CD4-positive, CD25-positive, alpha-beta regulatory T cell (primary cell): ENCODE data around the gene ADCY6. TPM values are rescaled to one million over a fixed set of nuclear protein-coding genes. Genes with fewer than 3 reads are reported as not detected.

Experiments
- ATAC-seq, 2 donors: fragments of 150-1000 bp; cut with Tn5 transposase; one replicate each; pipeline ENCODE4 v1.10.0; 2021; ENCODE audit warnings: low read depth in 2 of 2, moderate number of reproducible peaks in 2 of 2, moderate library complexity in 1 of 2
- DNase-seq, 3 donors: peaks; one replicate each; pipeline versions ENCODE4 v3.0.0 to v3.0.0-alpha.2; 2012 to 2022; ENCODE audit warnings: mixed read lengths in 1 of 3
- H3K27ac ChIP-seq: one replicate; pipeline ENCODE4 v1.7.0; 2013; ENCODE audit warnings: mild to moderate bottlenecking, low read length; ENCODE audit not compliant: insufficient read depth, poor library complexity, severe bottlenecking
- H3K27me3 ChIP-seq: one replicate; pipeline ENCODE4 v1.7.0; 2013; ENCODE audit warnings: low read length; ENCODE audit not compliant: control insufficient read depth, insufficient read depth
- H3K36me3 ChIP-seq: one replicate; pipeline ENCODE4 v1.7.0; 2013; ENCODE audit warnings: mild to moderate bottlenecking, low read length, moderate library complexity; ENCODE audit not compliant: control insufficient read depth, insufficient read depth
- H3K4me1 ChIP-seq: 2 replicates; pipeline ENCODE4 v1.7.0; 2013; ENCODE audit warnings: mild to moderate bottlenecking, low read length; ENCODE audit not compliant: insufficient read depth, control insufficient read depth, poor library complexity, severe bottlenecking
- H3K4me3 ChIP-seq: one replicate; pipeline ENCODE4 v1.7.0; 2013; ENCODE audit warnings: low read depth, mild to moderate bottlenecking, low read length, moderate library complexity
- H3K9me3 ChIP-seq, 2 experiments: 1 replicate in 1 of 2; 2 replicates in 1 of 2; pipeline ENCODE4 v1.7.0; 2013; ENCODE audit warnings: low read length in 2 of 2, mild to moderate bottlenecking in 1 of 2, moderate library complexity in 1 of 2; ENCODE audit not compliant: control insufficient read depth in 2 of 2
- H3K27ac Mint-ChIP-seq, 3 donors: one replicate each; pipeline ENCODE4 v1.8.0; 2020 to 2022; ENCODE audit warnings: mild to moderate bottlenecking in 3 of 3, mixed read lengths in 3 of 3, moderate library complexity in 2 of 3
- H3K27me3 Mint-ChIP-seq: one replicate; pipeline ENCODE4 v1.8.0; 2022; ENCODE audit warnings: mild to moderate bottlenecking, mixed read lengths
- H3K36me3 Mint-ChIP-seq: one replicate; pipeline ENCODE4 v1.8.0; 2020; ENCODE audit warnings: mixed read lengths
- H3K4me1 Mint-ChIP-seq, 4 donors: one replicate each; pipeline ENCODE4 v1.8.0; 2020 to 2022; ENCODE audit warnings: mixed read lengths in 4 of 4, mild to moderate bottlenecking in 1 of 4
- H3K4me3 Mint-ChIP-seq, 4 donors: one replicate each; pipeline ENCODE4 v1.8.0; 2020 to 2022; ENCODE audit warnings: mild to moderate bottlenecking in 4 of 4, mixed read lengths in 4 of 4, moderate library complexity in 3 of 4
- H3K9me3 Mint-ChIP-seq, 7 donors: one replicate each; pipeline ENCODE4 v1.8.0; 2020 to 2022; ENCODE audit warnings: mixed read lengths in 7 of 7, mild to moderate bottlenecking in 3 of 7, moderate library complexity in 2 of 7
- polyA plus RNA-seq, 4 donors: library from polyadenylated mRNA; unstranded; fragments of 300-500 nt; fragmentation: Illumina TruSeq; gene quantifications; one replicate each; pipeline ENCODE4 v1.2.3, GENCODE V29; 2021
- total RNA-seq: library from RNA; stranded (reverse); gene quantifications from one replicate; pipeline ENCODE4 v1.2.3, GENCODE V29; 2022

The ADCY6 gene
- total and polyA plus RNA-seq, 5 donors from 2014 or later: 0.12 TPM; not detected in 4

GRCh38 chr12:48771588-48772112, 17.2 kb downstream of the ADCY6 start:
- no peaks in the 10 kb centered on the region for H3K4me1 ChIP-seq
- H3K9me3 ChIP-seq: no peaks in the 10 kb centered on the region
- no peak overlapping the region for H3K4me3 Mint-ChIP-seq
- H3K27me3 ChIP-seq: no peaks in the 10 kb centered on the region
- no peaks in the 10 kb centered on the region for H3K36me3 Mint-ChIP-seq
- peaks cover 7% of the 10 kb centered on the region for H3K27me3 Mint-ChIP-seq
- ATAC-seq: no peak
- H3K27ac ChIP-seq: no peak overlapping the region
- H3K9me3 Mint-ChIP-seq: peaks cover 0 to 1% (median 0%) of the 10 kb centered on the region in 7 donors
- no peaks in the 10 kb centered on the region for H3K36me3 ChIP-seq
- no peak overlapping the region for H3K4me3 ChIP-seq
- no peak overlapping the region for H3K27ac Mint-ChIP-seq
- H3K4me1 Mint-ChIP-seq: no peaks in the 10 kb centered on the region
- no peak for DNase-seq

- DNase-seq (no peak), ATAC-seq (no peak)
- no peaks in the 10 kb centered on the region for H3K4me1 ChIP-seq
- H3K27me3 ChIP-seq: no peaks in the 10 kb centered on the region
- H3K9me3 Mint-ChIP-seq: peaks cover 0 to 1% (median 0%) of the 10 kb centered on the region in 7 donors
- no peak overlapping the region for H3K4me3 ChIP-seq
- no peak overlapping the region for H3K4me3 Mint-ChIP-seq
- no peak overlapping the region for H3K27ac ChIP-seq
- H3K36me3 Mint-ChIP-seq: no peaks in the 10 kb centered on the region
- no peaks in the 10 kb centered on the region for H3K36me3 ChIP-seq
- peaks cover 8% of the 10 kb centered on the region for H3K27me3 Mint-ChIP-seq
- no peaks in the 10 kb centered on the region for H3K9me3 ChIP-seq
- peak overlapping the region in 1 of 3 donors; percentile 8 for H3K27ac Mint-ChIP-seq
- peaks cover 0 to 2% (median 1%) of the 10 kb centered on the region in 4 donors for H3K4me1 Mint-ChIP-seq
Measured at GRCh38 chr12:48770756-48771155, 18.1 kb downstream of the ADCY6 start.

GRCh38 chr12:48768736-48769135, 20.2 kb downstream of the ADCY6 start:
- Mint-ChIP-seq H3K4me1 (peaks cover 0 to 9% (median 3%) of the 10 kb centered on the region in 4 donors), H3K4me3 (no peak overlapping the region), H3K9me3 (peaks cover 0 to 1% (median 0%) of the 10 kb centered on the region in 7 donors), H3K27ac (no peak overlapping the region), H3K36me3 (no peaks in the 10 kb centered on the region), H3K27me3 (peaks cover 13% of the 10 kb centered on the region)
- H3K27me3 ChIP-seq: no peaks in the 10 kb centered on the region
- ATAC-seq (no peak), DNase-seq (no peak)
- H3K27ac ChIP-seq: no peak overlapping the region
- no peak overlapping the region for H3K4me3 ChIP-seq
- H3K4me1 ChIP-seq: no peaks in the 10 kb centered on the region
- no peaks in the 10 kb centered on the region for H3K36me3 ChIP-seq
- H3K9me3 ChIP-seq: no peaks in the 10 kb centered on the region

DNA sequence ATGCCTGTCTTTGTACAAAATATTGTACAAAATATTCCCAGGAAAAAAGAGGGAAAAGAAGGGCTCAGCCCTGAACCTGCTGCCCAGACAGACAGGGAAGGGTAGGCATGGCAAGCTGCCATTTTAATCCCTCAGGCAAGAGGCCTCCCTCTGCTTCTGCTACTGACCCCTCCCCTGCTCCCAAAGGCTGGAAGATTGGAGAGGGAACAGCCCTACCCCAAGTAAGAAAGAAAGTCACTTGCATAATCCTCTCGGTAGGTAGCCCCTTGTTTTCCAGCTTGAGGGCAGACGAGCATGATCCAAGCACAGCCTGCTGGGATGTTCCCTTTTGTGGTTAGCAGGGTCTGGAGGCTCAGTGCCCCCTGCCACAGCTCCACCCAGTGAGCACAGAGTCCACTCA, 20.7 kb downstream of the ADCY6 start:
- Mint-ChIP-seq H3K9me3 (peaks cover 0 to 1% (median 0%) of the 10 kb centered on the region in 7 donors), H3K4me3 (no peak overlapping the region), H3K4me1 (peaks cover 0 to 9% (median 3%) of the 10 kb centered on the region in 4 donors), H3K27ac (no peak overlapping the region), H3K36me3 (no peaks in the 10 kb centered on the region), H3K27me3 (peaks cover 13% of the 10 kb centered on the region)
- Histone ChIP-seq H3K4me3 (no peak overlapping the region), H3K4me1 (no peaks in the 10 kb centered on the region), H3K27me3 (no peaks in the 10 kb centered on the region), H3K9me3 (no peaks in the 10 kb centered on the region), H3K27ac (no peak overlapping the region), H3K36me3 (no peaks in the 10 kb centered on the region)
- DNase-seq (no peak), ATAC-seq (no peak)

- DNase-seq (no peak), ATAC-seq (no peak)
- peaks cover 0 to 1% (median 0%) of the 10 kb centered on the region in 7 donors for H3K9me3 Mint-ChIP-seq
- H3K27ac Mint-ChIP-seq: no peak overlapping the region
- no peak overlapping the region for H3K27ac ChIP-seq
- no peaks in the 10 kb centered on the region for H3K27me3 ChIP-seq
- H3K4me3 ChIP-seq: no peak overlapping the region
- no peak overlapping the region for H3K4me3 Mint-ChIP-seq
- peaks cover 13% of the 10 kb centered on the region for H3K27me3 Mint-ChIP-seq
- H3K4me1 Mint-ChIP-seq: peaks cover 0 to 9% (median 3%) of the 10 kb centered on the region in 4 donors
- H3K9me3 ChIP-seq: no peaks in the 10 kb centered on the region
- H3K36me3 Mint-ChIP-seq: no peaks in the 10 kb centered on the region
- H3K4me1 ChIP-seq: no peaks in the 10 kb centered on the region
- no peaks in the 10 kb centered on the region for H3K36me3 ChIP-seq
Measured at GRCh38 chr12:48767521-48767920, 21.4 kb downstream of the ADCY6 start.

GRCh38 chr12:48767047-48767446, 21.8 kb downstream of the ADCY6 start:
- H3K4me1 ChIP-seq: no peaks in the 10 kb centered on the region
- Mint-ChIP-seq H3K27ac (no peak overlapping the region), H3K9me3 (peaks cover 0 to 1% (median 0%) of the 10 kb centered on the region in 7 donors), H3K27me3 (peaks cover 13% of the 10 kb centered on the region), H3K36me3 (no peaks in the 10 kb centered on the region), H3K4me3 (no peak overlapping the region), H3K4me1 (peaks cover 0 to 9% (median 3%) of the 10 kb centered on the region in 4 donors)
- no peaks in the 10 kb centered on the region for H3K27me3 ChIP-seq
- no peak overlapping the region for H3K4me3 ChIP-seq
- DNase-seq (no peak), ATAC-seq (no peak)
- no peaks in the 10 kb centered on the region for H3K9me3 ChIP-seq
- H3K36me3 ChIP-seq: no peaks in the 10 kb centered on the region
- H3K27ac ChIP-seq: no peak overlapping the region

GRCh38 chr12:48765753-48766162, 23.1 kb downstream of the ADCY6 start:
- Histone ChIP-seq H3K9me3 (no peaks in the 10 kb centered on the region), H3K4me1 (no peaks in the 10 kb centered on the region), H3K27me3 (no peaks in the 10 kb centered on the region), H3K36me3 (no peaks in the 10 kb centered on the region), H3K4me3 (no peak overlapping the region), H3K27ac (no peak overlapping the region)
- DNase-seq (peak in 1 of 3 donors; percentile 33), ATAC-seq (no peak)
- Mint-ChIP-seq H3K36me3 (no peaks in the 10 kb centered on the region), H3K4me1 (peaks cover 0 to 9% (median 3%) of the 10 kb centered on the region in 4 donors), H3K27ac (peak overlapping the region in 2 of 3 donors; percentile 39 to 62), H3K27me3 (peaks cover 7% of the 10 kb centered on the region), H3K4me3 (no peak overlapping the region), H3K9me3 (peaks cover 0 to 1% (median 0%) of the 10 kb centered on the region in 7 donors)

DNA sequence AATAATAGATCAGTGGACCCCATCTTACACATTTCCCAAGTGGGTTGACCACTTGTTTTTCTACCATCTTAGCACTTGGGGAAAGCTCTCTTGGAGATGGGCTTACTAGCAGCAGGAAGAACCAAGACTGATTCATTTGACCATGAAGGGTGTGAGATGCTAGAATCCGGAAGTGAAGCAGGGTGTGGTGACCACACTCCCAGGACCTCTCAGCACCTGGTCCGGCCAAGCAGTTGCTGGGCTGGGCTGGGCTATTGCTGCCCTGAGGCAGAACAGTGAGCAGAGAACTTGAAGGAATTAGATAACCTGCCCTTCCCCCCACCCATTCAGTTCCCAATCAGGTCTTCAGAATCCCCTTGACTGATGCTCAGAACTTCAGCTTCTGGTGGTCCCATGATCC, 24.4 kb downstream of the ADCY6 start:
- peaks cover 0 to 9% (median 3%) of the 10 kb centered on the region in 4 donors for H3K4me1 Mint-ChIP-seq
- H3K9me3 ChIP-seq: no peaks in the 10 kb centered on the region
- H3K4me1 ChIP-seq: no peaks in the 10 kb centered on the region
- no peaks in the 10 kb centered on the region for H3K27me3 ChIP-seq
- H3K36me3 ChIP-seq: no peaks in the 10 kb centered on the region
- H3K4me3 ChIP-seq: no peak overlapping the region
- H3K9me3 Mint-ChIP-seq: peaks cover 0 to 1% (median 0%) of the 10 kb centered on the region in 7 donors
- H3K27me3 Mint-ChIP-seq: peaks cover 7% of the 10 kb centered on the region
- no peaks in the 10 kb centered on the region for H3K36me3 Mint-ChIP-seq
- ATAC-seq (no peak), DNase-seq (no peak)
- H3K4me3 Mint-ChIP-seq: no peak overlapping the region
- no peak overlapping the region for H3K27ac ChIP-seq
- H3K27ac Mint-ChIP-seq: no peak overlapping the region
